Retina (tissue), 1 donor: ENCODE measurements around the gene MVB12B.

Experiments
- DNase-seq: peaks from one replicate; pipeline ENCODE4 v3.0.0-alpha.2; 2016

Gene MVB12B

DNA sequence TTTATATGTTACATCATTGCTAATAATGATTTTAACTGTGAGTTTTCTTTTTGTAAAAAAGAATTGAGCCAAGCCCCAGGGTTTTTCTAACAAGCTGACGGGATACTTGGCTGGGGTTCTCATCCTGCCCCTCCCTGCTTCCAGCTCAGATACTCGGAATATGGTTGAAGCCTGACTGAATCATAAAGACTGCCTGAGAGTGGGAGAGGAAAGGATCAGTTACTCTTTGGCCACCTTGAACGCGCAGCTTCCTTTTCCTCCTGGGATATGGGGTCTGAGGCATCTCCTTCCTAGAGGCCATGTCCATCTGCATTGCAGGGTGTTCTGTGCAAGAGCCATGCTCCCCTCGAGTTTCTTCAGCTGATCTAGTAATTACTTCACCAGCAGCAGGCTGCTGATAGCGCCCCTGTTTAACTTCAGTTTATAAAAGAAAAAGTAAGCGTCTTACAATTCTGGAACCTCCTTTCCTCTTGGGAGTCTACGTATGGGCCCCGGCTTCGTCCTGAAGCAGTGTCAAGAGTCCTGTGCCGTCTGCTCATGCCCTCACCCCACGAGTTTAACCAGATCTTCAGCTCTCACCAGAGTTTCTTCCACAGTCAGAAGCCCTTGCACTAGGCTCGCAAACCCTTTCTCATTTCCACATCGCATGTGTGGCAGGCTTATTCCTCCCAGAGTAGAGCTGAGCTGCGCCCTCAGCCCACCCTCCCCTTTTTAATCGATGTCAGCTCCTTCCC, 130.0 kb downstream of the MVB12B start:
- DNase-seq = no peak

DNA sequence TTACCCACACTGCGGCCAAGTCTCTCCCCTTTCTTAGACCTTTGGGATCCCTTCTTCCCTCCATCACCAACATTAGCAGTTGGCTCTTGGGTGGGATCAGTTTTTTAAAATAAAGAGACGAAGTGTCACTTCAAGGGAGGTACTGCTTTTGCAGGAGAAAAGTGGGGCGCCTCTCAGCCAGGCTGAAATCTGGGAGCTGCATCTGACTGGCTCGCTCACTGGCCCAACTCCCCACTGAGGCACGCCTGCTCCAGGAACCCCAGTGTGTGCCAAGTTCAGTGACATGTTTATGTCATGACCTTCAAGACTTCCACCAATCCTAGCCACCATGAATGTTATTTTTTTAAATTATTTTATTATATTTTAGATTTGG, 130.5 kb downstream of the MVB12B start:
- no peak for DNase-seq

DNA sequence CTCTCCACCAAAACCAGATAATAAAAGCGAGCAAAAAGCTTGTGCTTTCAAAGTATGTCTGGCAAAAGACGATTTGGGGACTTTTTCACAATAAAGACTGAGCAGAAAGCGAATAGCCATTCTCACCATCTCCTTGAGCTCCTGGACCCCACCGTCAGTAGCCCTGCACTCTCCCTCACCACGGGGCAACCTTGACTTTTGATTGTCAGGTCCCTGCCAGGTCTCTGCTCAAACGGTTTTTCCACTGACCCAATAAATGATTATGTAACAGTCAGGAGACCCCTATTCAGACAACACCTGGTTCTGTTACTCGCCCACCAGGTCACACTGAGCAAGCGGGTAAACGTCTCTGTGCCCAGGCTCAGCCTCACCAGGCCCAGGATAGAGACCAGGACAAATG, 131.3 kb downstream of the MVB12B start:
- no peak for DNase-seq

DNA sequence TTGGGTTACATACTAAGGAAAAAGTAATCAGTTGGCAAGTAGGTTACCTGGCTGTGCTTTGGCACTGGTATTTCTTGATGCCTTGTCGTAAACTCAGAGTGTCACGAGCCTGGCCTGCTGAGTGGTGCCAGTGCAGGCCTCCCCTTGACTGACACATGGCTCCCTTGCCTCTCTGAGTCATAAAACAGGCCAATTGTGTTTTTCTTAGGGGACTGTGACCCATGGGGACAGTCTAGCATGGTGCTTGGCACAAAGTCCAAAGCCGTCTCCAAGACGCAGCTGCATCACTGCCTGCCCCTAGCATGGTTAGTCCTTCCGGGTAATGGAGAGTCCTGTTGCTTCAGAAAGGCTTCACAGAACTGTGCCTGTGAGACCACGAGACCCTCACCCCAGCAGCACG, 132.5 kb downstream of the MVB12B start:
- no peak for DNase-seq

DNA sequence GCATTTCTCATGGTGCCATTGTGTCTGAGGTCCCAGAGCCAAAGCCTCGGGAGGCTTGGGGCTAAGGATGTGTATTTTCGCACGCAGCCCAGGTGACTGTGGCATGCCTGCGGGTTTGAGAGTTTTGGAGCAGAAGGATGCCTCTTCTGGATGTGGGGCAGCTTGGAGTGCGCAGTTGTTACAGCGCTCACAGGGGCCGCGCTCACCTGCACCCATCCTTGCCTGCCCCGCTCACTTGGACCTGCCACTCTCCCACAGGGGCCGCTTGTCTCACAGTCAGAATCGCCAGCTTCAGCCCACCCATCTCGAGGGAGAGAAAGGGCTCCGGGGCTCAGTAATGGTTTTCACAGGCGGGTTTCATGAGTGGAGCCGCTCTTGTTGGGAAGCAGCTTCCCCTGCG, 132.9 kb downstream of the MVB12B start:
- no peak for DNase-seq

DNA sequence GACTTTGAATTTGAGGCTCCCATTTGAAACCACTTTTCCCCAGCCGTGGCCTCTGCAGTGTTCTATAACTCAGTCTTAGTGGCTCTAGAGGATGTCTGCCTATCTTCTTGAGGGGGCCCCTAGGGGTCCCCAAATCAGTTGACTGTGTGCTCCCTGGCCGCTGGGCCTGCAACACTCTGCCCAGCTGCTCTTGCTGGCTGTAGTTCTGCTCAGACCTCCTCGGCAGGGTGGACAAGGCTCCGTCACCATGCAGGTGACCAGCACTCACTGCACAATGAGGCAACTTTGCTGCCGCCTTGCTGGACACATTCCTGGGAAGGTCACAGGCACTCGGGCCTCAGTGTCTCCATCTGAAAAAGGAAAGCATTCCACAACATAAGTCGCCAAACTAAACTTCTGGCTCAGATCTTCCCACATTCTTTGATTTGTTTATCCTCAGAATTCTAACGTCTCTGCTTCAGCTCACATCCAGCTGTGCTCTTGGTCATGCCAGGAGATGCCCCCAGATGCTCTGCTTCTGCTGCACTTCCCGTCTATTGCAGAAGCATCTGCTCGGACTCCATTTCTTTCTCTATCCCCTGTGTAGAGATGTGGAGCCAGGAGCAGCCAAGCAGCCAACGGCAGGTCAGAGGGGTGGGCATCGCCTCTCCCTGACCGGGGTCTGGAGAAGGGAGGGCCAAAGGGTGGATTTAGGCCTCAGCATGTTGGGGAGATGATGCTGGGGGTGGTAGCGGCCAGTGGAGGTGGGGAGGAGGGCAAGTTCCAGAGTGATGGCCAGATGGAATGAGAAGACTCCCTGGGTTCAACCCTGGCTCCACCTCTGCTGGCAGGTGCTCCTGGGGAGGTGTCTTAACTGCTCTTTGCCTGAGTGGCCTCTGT, 133.6 kb downstream of the MVB12B start:
- DNase-seq = no peak

DNA sequence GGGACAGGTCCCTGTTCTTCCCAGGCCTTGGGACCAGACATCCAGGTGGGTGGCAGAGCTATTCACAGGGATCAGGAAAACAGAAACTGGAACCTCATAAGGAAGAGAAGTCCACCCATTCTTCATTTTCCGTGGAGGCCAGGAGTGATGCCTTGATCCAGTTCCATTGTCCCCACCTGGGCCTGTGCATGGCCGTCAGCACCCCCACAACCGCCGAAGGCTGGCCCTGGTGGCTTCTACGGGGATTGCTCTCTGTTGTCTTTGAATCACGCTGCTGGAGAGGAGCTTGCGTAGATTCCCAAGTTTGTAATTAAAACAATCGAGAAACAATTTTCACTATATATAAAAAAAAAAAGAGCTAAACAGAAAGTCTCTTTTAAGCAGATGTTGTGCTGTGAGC, 134.4 kb downstream of the MVB12B start:
- DNase-seq = no peak

DNA sequence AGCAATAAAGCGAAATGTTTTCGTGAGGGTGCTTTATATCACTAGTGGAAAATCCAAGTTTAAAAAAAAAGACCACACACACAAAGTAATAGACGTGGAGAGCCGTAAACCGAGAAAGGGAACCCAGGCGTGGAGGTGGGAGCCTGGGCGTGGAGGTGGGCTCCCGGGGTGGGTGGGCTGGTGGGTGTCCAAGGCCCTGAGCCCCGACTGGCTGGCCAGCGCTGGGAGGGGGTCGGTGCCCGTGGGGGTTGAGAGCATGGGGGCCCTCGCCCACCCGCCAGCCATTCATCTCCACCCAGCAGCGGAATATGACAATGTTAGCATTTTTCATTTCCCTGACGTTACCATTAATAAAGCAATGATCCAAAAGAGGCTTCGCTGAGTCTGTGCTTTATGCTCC, 135.0 kb downstream of the MVB12B start:
- DNase-seq = no peak

DNA sequence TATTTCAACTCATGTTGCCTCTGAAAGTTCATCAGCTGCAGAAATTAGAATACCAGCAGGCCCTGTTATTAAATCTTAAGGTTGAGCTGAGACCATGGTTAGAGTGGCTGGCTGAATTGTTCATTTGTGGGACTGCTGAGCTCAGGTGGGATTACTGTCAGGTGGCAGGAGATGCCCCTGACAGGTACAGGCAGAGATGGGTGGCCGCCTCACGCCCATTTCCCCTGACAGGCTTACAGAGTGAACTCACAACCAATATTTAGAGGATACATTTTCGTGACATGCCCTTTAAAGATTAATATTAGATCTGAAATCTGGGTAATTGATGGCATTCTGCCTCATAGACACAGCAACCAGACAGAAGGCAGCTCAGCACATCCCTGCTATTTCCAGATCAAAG, 136.0 kb downstream of the MVB12B start:
- no peak for DNase-seq

DNA sequence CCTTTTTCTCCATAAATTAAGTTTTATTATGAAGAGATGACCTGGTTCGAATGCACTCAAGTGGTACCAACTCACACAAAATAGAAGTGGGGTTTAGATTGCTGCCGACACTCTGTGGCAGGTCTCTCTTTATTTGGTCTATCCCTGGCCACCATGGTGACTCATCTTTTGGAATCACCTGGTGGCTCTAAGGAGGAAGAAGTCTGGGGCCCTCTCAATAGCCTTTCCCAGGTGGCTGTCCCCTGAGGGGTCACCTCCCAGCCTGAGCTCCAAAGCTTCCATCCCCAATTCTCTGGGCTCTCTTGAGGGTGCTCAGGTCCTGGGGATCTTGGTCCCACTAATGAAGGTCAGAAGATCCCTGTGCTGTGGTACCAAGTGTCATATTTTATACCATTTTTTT, 136.8 kb downstream of the MVB12B start:
- DNase-seq = no peak

DNA sequence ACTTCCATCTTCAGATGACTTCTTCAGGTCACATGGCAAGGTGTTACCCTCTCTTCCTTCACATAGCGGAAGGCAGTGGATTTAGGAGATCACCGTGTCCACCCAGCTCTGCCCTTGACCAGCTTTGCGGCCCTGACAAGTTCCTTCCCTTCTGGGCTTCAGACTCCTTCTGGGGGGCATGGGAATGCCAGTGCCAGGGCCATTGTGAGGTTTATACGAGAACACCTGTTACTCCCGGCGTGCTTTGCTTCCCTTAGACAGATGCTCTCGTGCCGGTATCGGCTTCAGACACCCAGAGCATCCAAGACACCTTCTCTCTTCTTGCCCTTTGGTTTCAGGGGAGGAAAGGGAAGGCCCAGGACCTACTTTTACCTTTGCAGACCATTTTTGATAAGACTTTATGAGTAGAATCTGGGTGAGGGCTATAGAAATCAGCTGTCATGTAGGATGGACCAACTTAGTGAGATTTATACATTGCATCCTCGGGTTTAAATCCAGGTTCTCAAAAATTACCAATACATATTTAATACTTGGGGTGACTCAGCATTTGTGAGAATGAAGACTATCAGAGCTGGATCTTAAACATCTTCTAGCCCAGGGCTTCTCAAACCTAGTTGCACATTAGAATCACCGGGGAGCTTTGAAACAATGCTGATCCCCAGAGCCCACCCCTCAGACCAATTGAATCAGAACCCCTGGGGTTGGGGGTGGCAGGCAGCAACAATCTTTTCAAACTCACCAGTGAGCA, 138.2 kb downstream of the MVB12B start:
- DNase-seq = no peak

DNA sequence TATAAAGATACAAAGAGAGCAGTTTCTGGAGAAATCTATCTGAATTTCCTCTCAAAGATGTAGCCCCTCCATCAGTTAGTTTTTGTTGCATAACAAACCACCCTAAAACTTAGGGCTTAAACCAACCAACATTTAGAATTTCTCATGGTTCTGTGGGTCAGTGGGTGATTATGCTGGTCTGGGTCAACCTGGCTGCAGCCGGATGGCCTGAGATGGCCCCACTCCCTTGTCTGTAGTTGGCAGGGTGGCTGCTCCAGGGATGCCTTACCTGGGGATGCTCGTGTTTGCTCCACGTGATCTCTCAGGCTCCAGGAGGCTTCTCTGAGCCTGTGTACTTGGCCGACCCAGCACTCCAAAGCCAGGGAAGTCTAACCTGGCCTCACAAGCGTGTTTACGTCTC, 139.3 kb downstream of the MVB12B start:
- no peak for DNase-seq

DNA sequence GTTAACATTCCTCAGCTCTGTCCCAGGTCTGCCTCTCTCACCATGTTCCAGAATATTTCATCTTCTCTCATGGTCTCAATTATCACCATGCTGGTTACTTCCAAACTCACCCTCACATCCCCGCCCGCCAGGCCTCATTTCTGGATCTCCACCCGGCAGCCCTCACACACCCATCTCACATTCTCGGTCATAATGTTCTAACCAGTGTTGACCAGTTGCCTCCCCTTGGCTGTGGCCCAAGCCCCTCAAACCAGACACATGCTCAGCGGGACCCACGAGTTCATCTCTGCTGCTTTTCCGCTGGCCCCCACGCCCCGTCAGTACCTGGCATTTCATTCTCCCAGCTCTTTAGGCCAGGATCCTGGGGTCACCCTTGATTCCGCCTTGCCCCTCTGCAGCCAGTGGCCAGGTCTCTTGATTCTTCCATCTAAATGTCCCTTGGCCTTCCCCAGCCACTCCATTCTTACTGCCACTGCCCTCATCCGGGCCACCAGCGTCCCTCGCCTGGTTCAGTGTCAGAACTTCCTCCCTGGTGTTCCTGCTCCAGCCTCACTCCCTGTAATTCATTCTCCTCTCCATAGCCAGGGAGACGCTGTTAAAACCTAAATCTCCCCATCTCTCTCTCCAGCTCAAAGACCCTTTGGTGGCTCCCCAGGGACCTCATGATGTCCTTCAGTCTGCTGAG, 141.7 kb downstream of the MVB12B start:
- no peak for DNase-seq

DNA sequence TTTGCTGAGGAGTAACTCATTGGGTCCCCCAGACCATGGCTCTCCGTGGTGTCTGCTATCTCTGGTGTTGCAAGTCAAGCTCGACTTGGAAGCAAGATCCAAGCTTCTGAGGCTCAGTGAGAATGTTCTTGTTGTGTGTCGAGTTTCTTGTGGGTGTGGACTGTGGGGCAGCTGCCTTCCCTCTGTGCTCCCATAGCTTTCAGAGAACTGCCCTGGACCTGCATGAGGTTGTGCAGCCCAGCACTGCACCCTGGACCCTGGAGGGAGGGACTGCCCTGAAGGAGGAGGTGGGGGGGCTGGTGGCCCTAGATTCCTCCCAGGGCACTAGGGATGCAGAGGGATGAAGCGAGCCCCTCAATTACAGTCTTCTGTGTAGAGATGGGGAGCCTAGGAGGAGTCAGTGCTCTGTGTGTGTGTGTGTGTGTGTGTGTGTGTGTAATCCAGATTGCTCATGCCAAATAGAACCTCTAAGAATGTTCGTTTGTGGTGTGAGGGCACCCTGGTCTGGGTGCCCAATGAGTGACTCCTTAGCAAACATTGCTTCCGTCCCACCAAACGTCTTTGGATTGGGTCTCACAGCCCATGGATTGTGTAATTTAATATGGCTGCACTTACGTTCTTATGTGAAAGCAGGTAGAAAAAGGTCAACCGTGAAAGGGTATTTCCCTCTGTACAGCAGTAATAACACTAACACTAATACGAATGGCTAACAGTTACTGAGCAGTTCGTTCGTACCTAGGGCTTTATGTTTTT, 143.8 kb downstream of the MVB12B start:
- DNase-seq = no peak

DNA sequence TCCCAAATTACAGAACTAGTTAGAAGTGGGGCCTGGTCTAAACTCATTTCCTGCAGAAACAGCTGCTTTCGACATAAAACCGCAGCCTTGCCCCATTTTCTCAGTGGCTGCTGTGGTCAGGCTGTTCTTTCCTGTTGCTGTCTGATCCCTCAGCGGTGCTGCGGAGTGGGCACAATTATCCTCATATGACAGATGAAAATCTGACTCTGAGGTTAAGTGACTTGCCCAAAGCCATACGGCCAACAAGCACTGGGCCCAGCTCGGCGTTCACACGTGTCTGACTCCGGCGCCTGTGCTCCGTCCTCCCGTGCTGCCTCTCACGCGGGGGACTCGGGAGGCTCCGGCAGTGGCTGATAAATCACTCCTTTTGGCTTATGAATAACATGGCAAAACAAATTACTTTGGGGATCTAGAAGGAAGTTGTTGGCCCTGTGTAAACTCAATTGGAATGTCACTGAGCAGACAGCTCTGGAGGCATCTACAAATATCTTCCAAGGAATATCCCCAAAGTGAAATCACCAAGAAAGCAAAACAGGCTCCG, 144.5 kb downstream of the MVB12B start:
- DNase-seq = no peak

DNA sequence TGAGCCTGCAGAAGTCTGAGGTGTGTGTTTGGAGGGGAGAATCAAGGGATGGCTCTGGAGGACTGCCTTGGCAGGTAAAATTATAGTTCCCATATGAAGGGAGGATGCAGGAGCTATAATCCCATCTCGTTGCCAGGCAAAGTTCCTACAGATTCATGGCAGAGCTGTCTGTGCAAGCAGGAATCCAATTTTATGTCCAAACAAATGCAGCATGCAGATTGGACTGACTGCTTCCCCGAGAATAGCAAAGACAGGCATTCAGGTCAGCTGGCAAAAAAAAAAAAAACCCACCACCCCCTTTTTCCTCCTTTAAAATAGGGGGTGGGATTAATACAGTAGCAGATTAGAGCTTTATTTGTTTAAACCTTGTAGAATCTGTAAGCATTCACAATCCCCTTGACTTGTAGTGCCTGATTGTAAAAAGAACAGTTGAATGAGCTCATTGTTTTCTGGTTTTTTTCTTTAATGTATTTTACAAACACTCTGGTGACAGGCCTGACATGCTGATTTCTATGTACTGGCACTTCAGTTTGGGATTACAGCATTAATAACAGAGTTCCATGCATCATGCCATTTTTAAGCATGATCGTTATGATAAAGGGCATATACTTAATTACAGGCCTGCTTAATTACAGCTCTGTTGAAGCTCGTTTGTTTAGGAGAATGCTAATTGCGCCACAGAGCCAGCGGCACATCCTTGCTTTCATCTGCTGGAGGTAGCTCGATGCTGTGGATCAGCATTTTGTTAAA, 145.7 kb downstream of the MVB12B start:
- DNase-seq = no peak

DNA sequence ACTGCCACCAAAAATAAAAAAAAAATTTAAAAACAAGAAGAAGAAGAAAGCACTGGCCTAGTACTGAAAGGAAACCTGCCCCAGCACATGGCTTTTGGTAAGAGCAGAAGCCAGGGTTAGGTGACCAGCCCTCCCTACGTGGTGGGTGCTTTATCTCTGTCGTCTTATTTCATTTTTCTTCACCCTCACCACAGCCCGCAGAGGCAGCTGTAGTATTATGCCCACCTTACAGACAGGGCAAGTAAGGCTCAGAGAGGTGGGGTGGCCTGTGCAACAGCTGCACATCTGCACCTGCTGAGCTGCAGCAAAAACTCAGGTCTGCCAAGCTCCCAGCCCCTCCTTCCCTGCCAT, 146.3 kb downstream of the MVB12B start:
- no peak for DNase-seq

DNA sequence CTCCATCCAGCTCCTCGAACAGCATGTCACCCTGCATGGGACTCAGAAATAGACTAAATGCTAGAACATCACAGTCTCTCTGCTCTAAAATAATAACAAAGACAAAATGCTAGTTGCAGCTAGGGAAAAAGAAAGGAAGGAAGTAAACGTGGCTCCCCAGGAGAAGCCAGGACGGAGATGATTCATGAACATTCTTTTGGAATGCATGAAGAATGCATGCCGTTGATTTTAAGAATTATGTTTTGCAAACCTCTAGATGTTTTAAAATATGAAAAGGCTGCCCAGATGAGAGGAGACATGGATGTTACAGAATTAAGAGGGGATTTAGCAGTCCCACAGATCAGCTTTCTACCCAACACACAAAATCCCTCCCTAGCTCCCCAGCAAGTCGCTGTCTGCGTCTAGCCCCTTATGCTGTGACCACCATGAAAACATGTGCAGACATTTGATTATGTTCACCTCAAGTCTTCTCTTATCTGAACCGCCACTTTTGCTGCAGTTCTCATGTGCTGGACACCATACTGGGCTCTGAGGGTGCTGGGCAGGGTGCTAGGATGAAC, 147.7 kb downstream of the MVB12B start:
- DNase-seq = no peak

DNA sequence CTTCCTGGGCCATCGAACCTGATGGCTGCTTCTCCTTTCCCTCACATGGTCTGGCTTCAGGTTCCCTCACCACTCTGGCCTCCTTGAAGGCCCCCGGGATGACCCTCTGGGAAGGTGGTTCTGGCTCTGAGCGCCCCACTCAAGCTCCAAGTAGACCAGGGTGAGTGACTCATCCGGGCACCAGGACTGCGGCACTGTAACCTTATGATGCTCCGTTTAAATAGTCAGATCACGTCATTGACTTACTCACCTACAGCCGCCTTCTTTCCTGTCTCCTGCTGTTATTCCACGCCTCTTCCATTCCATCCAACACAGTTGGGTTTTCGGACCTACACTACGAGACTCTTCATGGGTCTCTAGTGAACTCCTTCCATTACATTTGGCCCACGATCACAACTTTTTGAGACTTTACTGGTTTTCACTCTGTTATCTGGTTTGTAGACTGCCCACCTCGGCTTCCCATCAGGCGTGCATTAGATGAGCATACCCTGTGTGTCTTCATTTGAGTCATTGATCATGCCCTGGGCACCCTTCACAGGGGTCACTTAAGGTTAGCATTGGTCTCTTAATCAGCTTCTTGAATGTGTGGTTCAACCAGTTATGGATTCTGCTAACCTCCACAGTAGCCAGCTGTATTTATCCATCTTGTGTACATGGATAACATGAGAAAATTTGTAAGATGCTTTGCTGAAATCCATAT, 148.3 kb downstream of the MVB12B start:
- DNase-seq = no peak

DNA sequence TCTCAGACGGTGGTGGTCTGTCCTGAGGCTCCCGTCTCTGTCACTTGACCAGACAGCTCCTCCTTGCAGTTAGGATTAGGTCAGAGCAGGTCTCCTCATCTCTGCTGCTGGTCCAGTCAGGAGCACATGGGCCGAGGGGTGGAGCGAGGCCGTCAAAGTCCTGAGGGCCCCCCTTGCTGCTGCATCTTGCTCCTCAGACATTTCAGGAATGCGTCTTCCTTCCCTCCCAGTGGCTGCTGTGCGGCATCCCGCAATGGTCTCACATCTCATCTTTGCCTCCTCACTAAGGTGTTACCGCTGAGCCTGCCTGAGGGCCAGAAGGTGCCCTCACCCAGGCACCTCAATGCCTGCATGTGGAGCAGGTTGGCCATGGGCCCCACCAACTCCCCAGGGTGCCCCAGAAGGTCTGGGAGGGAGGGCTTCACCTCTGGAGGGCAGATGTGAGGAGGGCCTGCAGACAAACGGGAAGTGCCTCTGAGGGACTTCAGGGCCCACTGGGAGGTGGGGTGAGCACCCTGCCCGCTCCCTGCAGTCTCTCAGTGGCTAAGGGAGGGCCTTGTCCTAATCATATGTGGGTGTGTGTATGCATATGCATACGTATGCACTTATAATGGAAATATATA, 149.4 kb downstream of the MVB12B start:
- no peak for DNase-seq
